K562 (cell line): ENCODE results near the gene TSPAN1. TPM values are rescaled to one million over a fixed set of nuclear protein-coding genes. Genes with fewer than 3 reads are reported as not detected.
A peak's percentile ranks its signal among the peaks of the same experiment; 100 is the strongest.

ENCODE experiments used
- CBX1 ChIP-seq: sonication (generic); IDR thresholded peaks from 2 replicates; pipeline ENCODE4 v1.6.1; 2016; ENCODE audit warnings: antibody characterized with exemption, low read depth, mild to moderate bottlenecking
- CBX3 ChIP-seq, 2 experiments: IDR thresholded peaks; 1 replicate in 1 of 2; 2 replicates in 1 of 2; pipeline ENCODE4 v1.6.1; 2012; ENCODE audit warnings: inconsistent platforms in 2 of 2, low read length in 2 of 2, borderline replicate concordance in 1 of 2, control low read depth in 1 of 2
- CCNT2 ChIP-seq: IDR thresholded peaks from 2 replicates; pipeline ENCODE4 v1.6.1; 2011; ENCODE audit warnings: borderline replicate concordance, low read depth, mild to moderate bottlenecking, moderate library complexity, mixed read lengths, low read length; ENCODE audit not compliant: insufficient read length; ENCODE audit errors: extremely low read depth
- CREB1 ChIP-seq, 2 experiments: sonication (generic) in 1 of 2; formaldehyde crosslinking in 1 of 2; IDR thresholded peaks; 2 replicates each; pipeline versions ENCODE4 v1.6.1 to v1.8.0; 2012 to 2022; ENCODE audit warnings: inconsistent platforms in 1 of 2, mild to moderate bottlenecking in 1 of 2, missing genetic modification reagents in 1 of 2, moderate library complexity in 1 of 2
- HEY1 ChIP-seq: fragments of 250-450 bp; sonication (Bioruptor Pico); IDR thresholded peaks from 2 replicates; pipeline ENCODE4 v1.5.0; 2020; ENCODE audit warnings: mild to moderate bottlenecking, moderate library complexity, borderline replicate concordance
- HNRNPH1 ChIP-seq: fragments of 200-400 bp; formaldehyde crosslinking; optimal IDR thresholded peaks from 2 replicates; pipeline ENCODE3; 2017; ENCODE audit warnings: low read depth, mild to moderate bottlenecking, low read length, moderate library complexity
- MCM5 ChIP-seq: fragments of 450-650 bp; IDR thresholded peaks from 2 replicates; pipeline ENCODE4 v1.6.1; 2016; ENCODE audit warnings: low read depth
- NRF1 ChIP-seq, 2 experiments: fragments of 450-650 bp; IDR thresholded peaks in 1 of 2; conservative IDR thresholded peaks in 1 of 2; 2 replicates each; pipeline ENCODE4 v1.6.1; 2014; ENCODE audit warnings: mild to moderate bottlenecking in 2 of 2
- RBM22 ChIP-seq: fragments of 200-400 bp; formaldehyde crosslinking; IDR thresholded peaks from 2 replicates; pipeline ENCODE4 v1.6.1; 2018; ENCODE audit warnings: low read length, low read depth; ENCODE audit not compliant: poor library complexity, severe bottlenecking
- RUNX1 ChIP-seq: sonication (generic); IDR thresholded peaks from 2 replicates; pipeline ENCODE4 v1.6.1; 2016; ENCODE audit warnings: antibody characterized with exemption, low read depth
- SMAD4 ChIP-seq: fragments of 250-450 bp; sonication (Bioruptor Pico); conservative IDR thresholded peaks from 2 replicates; pipeline ENCODE4 v1.8.0; 2021; ENCODE audit warnings: inconsistent platforms, mild to moderate bottlenecking, moderate library complexity
- TCF3 ChIP-seq: sonication (generic); formaldehyde crosslinking; IDR thresholded peaks from 2 replicates; pipeline ENCODE4 v1.4.0; 2020; ENCODE audit warnings: mild to moderate bottlenecking, missing genetic modification reagents
- TEAD1 ChIP-seq, 2 experiments: fragments of 450-650 bp in 1 of 2; sonication (generic) in 1 of 2; formaldehyde crosslinking; IDR thresholded peaks; 2 replicates each; pipeline versions ENCODE4 v1.4.0 to v1.8.0; 2020 to 2022; ENCODE audit warnings: mild to moderate bottlenecking in 2 of 2, missing genetic modification reagents in 1 of 2
- polyA plus RNA-seq, 8 experiments: library from polyadenylated mRNA; depleted of rRNA in 4 of 8; stranded (reverse) in 5 of 8; unstranded in 3 of 8; fragments of >200 nt; fragmentation: Nextera tagmentation in 2 of 8; fragmentation: Illumina TruSeq in 1 of 8; extraction: Ambion mirVana in 2 of 8; extraction: Trizol in 1 of 8; gene quantifications; 2 replicates each; pipeline versions ENCODE4 v1.2.1 to v1.2.3, GENCODE V29; 2011 to 2014; ENCODE audit warnings: inconsistent platforms in 1 of 8, missing spikeins in 1 of 8
- total RNA-seq, 7 experiments: library from RNA; depleted of rRNA in 6 of 7; stranded (reverse); fragments of >200 nt in 6 of 7; fragmentation: Illumina TruSeq in 2 of 7; extraction: Trizol in 2 of 7; gene quantifications; 2 replicates each; pipeline versions ENCODE4 v1.2.1 to v1.2.3, GENCODE V29; 2011 to 2021; ENCODE audit warnings: low replicate concordance in 1 of 7
- TF ChIP-seq, protein P1 (sequence below): fragments of 250-450 bp; sonication (Bioruptor Pico); IDR thresholded peaks from 2 replicates; pipeline ENCODE4 v1.5.0; 2020; ENCODE audit warnings: mild to moderate bottlenecking
- TF ChIP-seq, protein P2 (sequence below): IDR thresholded peaks from 2 replicates; pipeline ENCODE4 v1.6.1; 2012; ENCODE audit warnings: low read depth, low read length, improper control_type of control experiment, borderline replicate concordance
- TF ChIP-seq, protein P3 (sequence below): fragments of 450-650 bp; IDR thresholded peaks from 2 replicates; pipeline ENCODE4 v1.6.1; 2017; ENCODE audit warnings: antibody characterized with exemption, mild to moderate bottlenecking
- TF ChIP-seq, protein P4 (sequence below): sonication (generic); formaldehyde crosslinking; IDR thresholded peaks from 2 replicates; pipeline ENCODE4 v1.8.0; 2022; ENCODE audit warnings: mild to moderate bottlenecking, missing genetic modification reagents

Gene TSPAN1
- total and polyA plus RNA-seq, 9 of the 15 experiments (the other 6 are each of a cell fraction or from before 2014, with no cell fraction given), result 0.58 TPM; not detected in 8

DNA sequence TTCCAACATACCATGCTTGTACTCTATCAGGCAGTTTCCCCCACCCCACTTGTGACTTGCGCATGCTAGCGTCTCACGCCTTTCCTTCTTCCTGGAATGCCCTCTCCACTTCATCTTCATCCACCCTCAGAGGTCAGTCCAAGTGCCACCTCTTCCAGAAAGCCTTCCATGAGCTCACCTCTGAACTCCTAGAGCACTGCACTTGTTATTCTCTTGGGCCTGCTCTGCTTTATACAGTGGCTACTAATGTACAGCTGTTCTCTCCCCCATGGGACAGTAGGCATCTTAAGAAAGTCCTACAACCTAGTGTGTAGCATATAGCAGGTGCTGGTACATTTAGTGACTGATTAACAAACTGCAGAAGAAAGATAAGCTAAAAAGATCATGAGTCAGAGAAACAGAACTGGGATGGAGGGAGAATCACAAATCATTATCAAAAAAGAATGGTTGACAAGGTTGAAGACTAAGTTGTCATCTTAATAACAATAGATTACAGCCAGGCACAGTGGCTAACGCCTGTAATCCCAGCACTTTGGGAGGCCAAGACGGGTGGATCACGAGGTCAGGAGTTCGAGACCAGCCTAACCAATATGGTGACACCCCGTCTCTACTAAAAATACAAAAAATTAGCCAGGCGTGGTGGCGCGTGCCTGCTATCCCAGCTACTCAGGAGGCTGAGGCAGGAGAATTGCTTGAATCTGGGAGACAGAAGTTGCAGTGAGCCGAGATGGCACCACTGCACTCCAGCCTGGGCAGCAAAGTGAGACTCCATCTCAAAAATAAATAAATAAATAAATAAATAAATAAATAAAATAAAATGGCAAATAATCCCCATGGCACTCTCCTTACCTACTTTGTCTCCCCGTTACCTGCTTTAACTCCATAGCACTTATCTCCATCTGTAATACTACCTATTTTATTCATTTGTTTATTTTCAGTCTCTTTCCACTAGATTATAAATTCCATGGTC is 16.3 kb upstream of the TSPAN1 start (continued):
- TF ChIP-seq HEY1 (CRISPR knock-in tag) (no peak), TEAD1 (CRISPR knock-in tag; IDR thresholded peaks at IDR 0.05) (peak in 1 of 2 experiments; percentile 33; a peak in 1 of 4 replicates), CBX3 (IDR thresholded peaks at IDR 0.05; ENCODE audit: borderline replicate concordance in 1 of 2, low read length in 2 of 2) (peak in 1 of 2 experiments; percentile 87; a peak in 2 of 3 replicates), NRF1 (conservative IDR thresholded peaks at IDR 0.05 in 1 of 2, IDR thresholded peaks at IDR 0.05 in 1 of 2) (peak; percentile 78 to 80), CBX1 (0 out of 2 replicates have a peak, but pooled peaks have one; percentile 83), HNRNPH1 (no peak), RBM22 (no peak), RUNX1 (no peak), SMAD4 (CRISPR knock-in tag) (peak; percentile 94), CCNT2 (peak; percentile 87), CREB1 (IDR thresholded peaks at IDR 0.05) (peak; percentile 66; the same call in 1 of the 2 replicates), CREB1 (CRISPR knock-in tag; IDR thresholded peaks at IDR 0.05) (peak; percentile 25; the same call in 1 of the 2 replicates), TCF3 (CRISPR knock-in tag) (peak; percentile 100), MCM5 (no peak)
- TF ChIP-seq, protein P1, sequence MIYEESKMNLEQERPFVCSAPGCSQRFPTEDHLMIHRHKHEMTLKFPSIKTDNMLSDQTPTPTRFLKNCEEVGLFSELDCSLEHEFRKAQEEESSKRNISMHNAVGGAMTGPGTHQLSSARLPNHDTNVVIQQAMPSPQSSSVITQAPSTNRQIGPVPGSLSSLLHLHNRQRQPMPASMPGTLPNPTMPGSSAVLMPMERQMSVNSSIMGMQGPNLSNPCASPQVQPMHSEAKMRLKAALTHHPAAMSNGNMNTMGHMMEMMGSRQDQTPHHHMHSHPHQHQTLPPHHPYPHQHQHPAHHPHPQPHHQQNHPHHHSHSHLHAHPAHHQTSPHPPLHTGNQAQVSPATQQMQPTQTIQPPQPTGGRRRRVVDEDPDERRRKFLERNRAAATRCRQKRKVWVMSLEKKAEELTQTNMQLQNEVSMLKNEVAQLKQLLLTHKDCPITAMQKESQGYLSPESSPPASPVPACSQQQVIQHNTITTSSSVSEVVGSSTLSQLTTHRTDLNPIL, result no peak
- TF ChIP-seq, protein P2, sequence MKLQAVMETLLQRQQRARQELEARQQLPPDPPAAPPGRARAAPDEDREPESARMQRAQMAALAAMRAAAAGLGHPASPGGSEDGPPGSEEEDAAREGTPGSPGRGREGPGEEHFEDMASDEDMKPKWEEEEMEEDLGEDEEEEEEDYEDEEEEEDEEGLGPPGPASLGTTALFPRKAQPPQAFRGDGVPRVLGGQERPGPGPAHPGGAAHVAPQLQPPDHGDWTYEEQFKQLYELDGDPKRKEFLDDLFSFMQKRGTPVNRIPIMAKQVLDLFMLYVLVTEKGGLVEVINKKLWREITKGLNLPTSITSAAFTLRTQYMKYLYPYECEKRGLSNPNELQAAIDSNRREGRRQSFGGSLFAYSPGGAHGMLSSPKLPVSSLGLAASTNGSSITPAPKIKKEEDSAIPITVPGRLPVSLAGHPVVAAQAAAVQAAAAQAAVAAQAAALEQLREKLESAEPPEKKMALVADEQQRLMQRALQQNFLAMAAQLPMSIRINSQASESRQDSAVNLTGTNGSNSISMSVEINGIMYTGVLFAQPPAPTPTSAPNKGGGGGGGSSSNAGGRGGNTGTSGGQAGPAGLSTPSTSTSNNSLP, result peak; percentile 98
- TF ChIP-seq, protein P3, sequence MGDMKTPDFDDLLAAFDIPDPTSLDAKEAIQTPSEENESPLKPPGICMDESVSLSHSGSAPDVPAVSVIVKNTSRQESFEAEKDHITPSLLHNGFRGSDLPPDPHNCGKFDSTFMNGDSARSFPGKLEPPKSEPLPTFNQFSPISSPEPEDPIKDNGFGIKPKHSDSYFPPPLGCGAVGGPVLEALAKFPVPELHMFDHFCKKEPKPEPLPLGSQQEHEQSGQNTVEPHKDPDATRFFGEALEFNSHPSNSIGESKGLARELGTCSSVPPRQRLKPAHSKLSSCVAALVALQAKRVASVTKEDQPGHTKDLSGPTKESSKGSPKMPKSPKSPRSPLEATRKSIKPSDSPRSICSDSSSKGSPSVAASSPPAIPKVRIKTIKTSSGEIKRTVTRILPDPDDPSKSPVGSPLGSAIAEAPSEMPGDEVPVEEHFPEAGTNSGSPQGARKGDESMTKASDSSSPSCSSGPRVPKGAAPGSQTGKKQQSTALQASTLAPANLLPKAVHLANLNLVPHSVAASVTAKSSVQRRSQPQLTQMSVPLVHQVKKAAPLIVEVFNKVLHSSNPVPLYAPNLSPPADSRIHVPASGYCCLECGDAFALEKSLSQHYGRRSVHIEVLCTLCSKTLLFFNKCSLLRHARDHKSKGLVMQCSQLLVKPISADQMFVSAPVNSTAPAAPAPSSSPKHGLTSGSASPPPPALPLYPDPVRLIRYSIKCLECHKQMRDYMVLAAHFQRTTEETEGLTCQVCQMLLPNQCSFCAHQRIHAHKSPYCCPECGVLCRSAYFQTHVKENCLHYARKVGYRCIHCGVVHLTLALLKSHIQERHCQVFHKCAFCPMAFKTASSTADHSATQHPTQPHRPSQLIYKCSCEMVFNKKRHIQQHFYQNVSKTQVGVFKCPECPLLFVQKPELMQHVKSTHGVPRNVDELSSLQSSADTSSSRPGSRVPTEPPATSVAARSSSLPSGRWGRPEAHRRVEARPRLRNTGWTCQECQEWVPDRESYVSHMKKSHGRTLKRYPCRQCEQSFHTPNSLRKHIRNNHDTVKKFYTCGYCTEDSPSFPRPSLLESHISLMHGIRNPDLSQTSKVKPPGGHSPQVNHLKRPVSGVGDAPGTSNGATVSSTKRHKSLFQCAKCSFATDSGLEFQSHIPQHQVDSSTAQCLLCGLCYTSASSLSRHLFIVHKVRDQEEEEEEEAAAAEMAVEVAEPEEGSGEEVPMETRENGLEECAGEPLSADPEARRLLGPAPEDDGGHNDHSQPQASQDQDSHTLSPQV, result 0 out of 2 replicates have a peak, but pooled peaks have one; percentile 46
- TF ChIP-seq, protein P4, sequence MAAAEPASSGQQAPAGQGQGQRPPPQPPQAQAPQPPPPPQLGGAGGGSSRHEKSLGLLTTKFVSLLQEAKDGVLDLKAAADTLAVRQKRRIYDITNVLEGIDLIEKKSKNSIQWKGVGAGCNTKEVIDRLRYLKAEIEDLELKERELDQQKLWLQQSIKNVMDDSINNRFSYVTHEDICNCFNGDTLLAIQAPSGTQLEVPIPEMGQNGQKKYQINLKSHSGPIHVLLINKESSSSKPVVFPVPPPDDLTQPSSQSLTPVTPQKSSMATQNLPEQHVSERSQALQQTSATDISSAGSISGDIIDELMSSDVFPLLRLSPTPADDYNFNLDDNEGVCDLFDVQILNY (CRISPR knock-in tag), result no peak
